HG03432 (cell line): ENCODE measurements around the gene CRISPLD2.

ENCODE experiments used
- ATAC-seq: cut with Tn5 transposase; IDR thresholded peaks from one replicate; pipeline ENCODE4 v1.9.1; 2021; ENCODE audit warnings: mild to moderate bottlenecking, moderate library complexity; ENCODE audit not compliant: unreplicated experiment

Gene CRISPLD2

GRCh38 chr16:84947996-84948850 lies 128.4 kb downstream of the CRISPLD2 start:
- ATAC-seq = no peak

- no peak for ATAC-seq
Measured at GRCh38 chr16:84948851-84949610, 129.2 kb downstream of the CRISPLD2 start.

GRCh38 chr16:84949772-84950436 lies 130.1 kb downstream of the CRISPLD2 start:
- no peak for ATAC-seq

- no peak for ATAC-seq
Measured at GRCh38 chr16:84950906-84951305, 131.1 kb downstream of the CRISPLD2 start.

- ATAC-seq = peak; percentile 64
Measured at GRCh38 chr16:84952335-84953189, 132.8 kb downstream of the CRISPLD2 start.

- no peak for ATAC-seq
Measured at GRCh38 chr16:84953190-84953746, 133.5 kb downstream of the CRISPLD2 start.

GRCh38 chr16:84955427-84955826 lies 135.6 kb downstream of the CRISPLD2 start:
- ATAC-seq = no peak

GRCh38 chr16:84957192-84957591 lies 137.4 kb downstream of the CRISPLD2 start:
- no peak for ATAC-seq

GRCh38 chr16:84957792-84958191 lies 138.0 kb downstream of the CRISPLD2 start:
- ATAC-seq = no peak
